Measurements from ENCODE around the gene KRTAP21-1. TPM values are rescaled to one million over a fixed set of nuclear protein-coding genes. Genes with fewer than 3 reads are reported as not detected.

The KRTAP21-1 gene
- total RNA-seq, 1 experiment from 2014 or later: not detected

Small RNA genes lying within 50 kb of the gene (small RNA-seq; reads per million reads assigned to genes)
- gene AP000244.1 (0 reads per million in 2 experiments), gene KRTAP21-3 (0 reads per million in 2 experiments), gene KRTAP8-2P (0 reads per million in 2 experiments)

Other genes starting within 250 kb of the KRTAP21-1 start
- gene KRTAP19-6, start 213.6 kb downstream of the KRTAP21-1 start, total RNA-seq (2014; rRNA removed; shearing (Covaris generic)): not detected in 2 replicates
- not detected in 2 replicates for gene KRTAP19-7, start 194.1 kb downstream of the KRTAP21-1 start, total RNA-seq (2014; rRNA removed; shearing (Covaris generic))
- gene KRTAP22-2, start 165.0 kb downstream of the KRTAP21-1 start, total RNA-seq (2014; rRNA removed; shearing (Covaris generic)): not detected in 2 replicates
- not detected in 2 replicates for gene KRTAP6-3, start 163.0 kb downstream of the KRTAP21-1 start, total RNA-seq (2014; rRNA removed; shearing (Covaris generic))
- gene KRTAP6-2, start 156.5 kb downstream of the KRTAP21-1 start, total RNA-seq (2014; rRNA removed; shearing (Covaris generic)): not detected in 2 replicates
- not detected in 2 replicates for gene KRTAP22-1, start 154.3 kb downstream of the KRTAP21-1 start, total RNA-seq (2014; rRNA removed; shearing (Covaris generic))
- gene KRTAP6-1, start 141.5 kb downstream of the KRTAP21-1 start, total RNA-seq (2014; rRNA removed; shearing (Covaris generic)): not detected in 2 replicates
- gene KRTAP20-1, start 139.0 kb downstream of the KRTAP21-1 start, total RNA-seq (2014; rRNA removed; shearing (Covaris generic)): not detected in 2 replicates
- gene KRTAP20-4, start 134.8 kb downstream of the KRTAP21-1 start, total RNA-seq (2014; rRNA removed; shearing (Covaris generic)): not detected in 2 replicates
- gene KRTAP20-2, start 120.2 kb downstream of the KRTAP21-1 start, total RNA-seq (2014; rRNA removed; shearing (Covaris generic)): not detected in 2 replicates
- not detected in 2 replicates for gene KRTAP20-3, start 112.6 kb downstream of the KRTAP21-1 start, total RNA-seq (2014; rRNA removed; shearing (Covaris generic))
- not detected in 2 replicates for gene KRTAP21-3, start 36.7 kb downstream of the KRTAP21-1 start, total RNA-seq (2014; rRNA removed; shearing (Covaris generic))
- gene KRTAP21-2, start 8.2 kb downstream of the KRTAP21-1 start, total RNA-seq (2014; rRNA removed; shearing (Covaris generic)): not detected in 2 replicates
- not detected in 2 replicates for gene KRTAP8-1, start 57.8 kb upstream of the KRTAP21-1 start, total RNA-seq (2014; rRNA removed; shearing (Covaris generic))
- not detected in 2 replicates for gene KRTAP7-1, start 74.3 kb upstream of the KRTAP21-1 start, total RNA-seq (2014; rRNA removed; shearing (Covaris generic))
- gene KRTAP11-1, start 126.2 kb upstream of the KRTAP21-1 start, total RNA-seq (2014; rRNA removed; shearing (Covaris generic)): not detected in 2 replicates